Neural cell (in vitro differentiated cells): ENCODE data around the gene RAB15.

Source experiments
- CTCF ChIP-seq: fragments of 450-650 bp; IDR thresholded peaks from 2 replicates; pipeline ENCODE4 v1.5.1; 2014; ENCODE audit warnings: antibody characterized with exemption, mild to moderate bottlenecking, moderate library complexity; ENCODE audit not compliant: poor library complexity, severe bottlenecking
- EP300 ChIP-seq: fragments of 450-650 bp; conservative IDR thresholded peaks from 2 replicates; pipeline ENCODE4 v1.6.1; 2014; ENCODE audit warnings: antibody characterized with exemption, mild to moderate bottlenecking, moderate library complexity; ENCODE audit not compliant: poor library complexity, severe bottlenecking
- EZH2 ChIP-seq: fragments of 200-600, 300-800 bp; shearing (Covaris generic), sonication (generic); IDR thresholded peaks from 2 replicates; pipeline ENCODE4 v1.6.1; 2014; ENCODE audit warnings: antibody characterized with exemption, low read length, borderline replicate concordance, mild to moderate bottlenecking; ENCODE audit not compliant: insufficient read depth, poor library complexity, severe bottlenecking
- MXI1 ChIP-seq: fragments of 450-650 bp; conservative IDR thresholded peaks from 2 replicates; pipeline ENCODE4 v1.6.1; 2014; ENCODE audit warnings: antibody characterized with exemption, mild to moderate bottlenecking; ENCODE audit not compliant: poor library complexity, severe bottlenecking
- TAF1 ChIP-seq: IDR thresholded peaks from 2 replicates; pipeline ENCODE4 v1.6.1; 2012; ENCODE audit warnings: low read depth

- TF ChIP-seq MXI1: no peak
- TF ChIP-seq EZH2: no peak
- no peak for TF ChIP-seq CTCF
- no peak for TF ChIP-seq TAF1
- TF ChIP-seq EP300: no peak
Measured at GRCh38 chr14:64973826-64974225, 1.7 kb upstream of the RAB15 start.
